ACHN (cell line): Measurements from ENCODE around the gene GNL2.

Experiments used
- DNase-seq: peaks from one replicate; pipeline ENCODE4 v3.0.0-alpha.2; 2015
- in situ Hi-C: cut with HindIII; loops from 2 replicates; pipeline ENCODE4 v1.10.0; 2017; ENCODE audit warnings: low sequenced_read_pairs, low pct_ligation_motif_present, low pct_unique_long_range_greater_than_20kb

Gene GNL2

GRCh38 chr1:37595440-37596181 is at the start of gene GNL2:
TSS of gene GNL2 (minus strand) at chr1:37595937. CDS start at chr1:37595822, 115 bp downstream.
- DNase-seq: peak; percentile 93
- in situ Hi-C loops: no loop called here

- DNase-seq: no peak
- in situ Hi-C loops: no loop called here
These were observed 45.3 kb upstream of the GNL2 start for GRCh38 chr1:37641059-37641458.

GRCh38 chr1:37636435-37636834 is 40.7 kb upstream of the GNL2 start:
- no peak for DNase-seq
- in situ Hi-C loops: no loop called here

- no peak for DNase-seq
- in situ Hi-C loops: no loop called here
These were observed 39.5 kb upstream of the GNL2 start for GRCh38 chr1:37634992-37635902.

- in situ Hi-C loops: no loop called here
- DNase-seq: peak; percentile 1
These were observed 38.7 kb upstream of the GNL2 start, which contains the start of gene RSPO1 for GRCh38 chr1:37634244-37634991. TSS of gene RSPO1 (minus strand) at chr1:37634892. CDS start at chr1:37629661, 5,231 bp downstream.

DNA sequence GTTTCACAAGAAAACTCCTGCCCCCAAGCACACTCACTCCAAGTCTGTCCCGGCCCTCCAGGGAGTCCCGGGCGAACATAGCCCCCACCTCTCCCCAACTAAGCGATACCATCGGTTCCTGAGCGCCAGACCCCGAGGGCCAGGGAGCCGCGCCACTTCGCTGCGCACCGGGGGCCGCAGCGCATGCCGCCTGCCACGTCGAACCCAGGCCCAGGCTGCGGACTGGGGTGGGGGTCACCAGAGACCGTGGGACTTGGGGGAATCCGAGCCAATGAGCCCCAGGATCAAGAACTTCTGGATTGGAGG is 38.2 kb upstream of the GNL2 start:
- DNase-seq: no peak
- in situ Hi-C loops: no loop called here

- in situ Hi-C loops: no loop called here
- no peak for DNase-seq
These were observed 37.6 kb upstream of the GNL2 start for GRCh38 chr1:37633040-37633937.

DNA sequence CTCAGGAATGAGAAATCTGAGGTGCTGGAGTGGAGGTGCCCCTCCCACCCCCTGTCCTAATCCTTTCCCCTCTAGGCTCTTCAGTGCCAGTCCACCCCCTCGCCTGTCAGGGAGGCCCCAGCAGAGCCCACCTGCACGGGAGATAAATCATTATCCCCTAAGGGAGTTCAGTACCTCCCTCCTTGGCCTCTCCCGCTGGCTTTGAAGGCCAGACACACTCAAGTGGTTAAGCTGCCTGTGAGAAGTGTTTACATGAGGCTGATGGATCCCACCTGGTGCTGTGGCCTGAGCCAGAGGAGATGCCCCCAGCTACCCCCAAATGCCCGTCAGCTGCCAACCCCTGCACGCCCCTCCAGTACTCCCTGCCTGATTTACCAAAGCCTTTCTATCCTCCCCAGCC is 35.3 kb upstream of the GNL2 start:
- no peak for DNase-seq
- in situ Hi-C loops: no loop called here

DNA sequence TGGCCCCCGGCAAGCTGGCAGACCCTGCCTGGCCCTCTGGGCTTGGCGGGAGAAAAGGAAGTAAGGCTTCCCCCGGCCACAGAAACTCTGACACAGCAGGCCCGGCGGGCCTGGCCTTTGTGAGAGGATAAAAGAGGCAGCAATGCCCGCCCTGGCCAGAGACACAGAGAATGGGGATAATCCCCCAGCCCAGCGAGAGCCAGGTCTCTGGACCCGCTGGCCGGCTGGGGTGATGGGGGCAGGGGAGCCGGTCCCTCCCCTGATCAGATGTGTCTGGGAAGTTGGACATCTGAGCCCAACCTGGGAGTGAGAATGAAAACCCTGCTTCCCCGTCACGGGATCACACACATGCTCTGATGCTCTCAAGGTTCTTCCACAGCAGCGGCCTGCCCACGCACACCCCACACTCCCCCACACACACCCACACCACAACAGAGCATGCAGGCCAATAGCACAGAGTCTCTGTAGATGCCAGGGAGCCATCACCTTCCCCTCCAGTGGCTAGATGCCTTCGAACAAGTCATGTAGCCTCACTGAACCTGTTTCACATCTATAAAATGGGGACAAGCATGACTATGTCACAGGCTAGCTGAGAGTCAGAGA is 34.8 kb upstream of the GNL2 start:
- in situ Hi-C loops: no loop called here
- DNase-seq: no peak

GRCh38 chr1:37629726-37630425 is 34.1 kb upstream of the GNL2 start:
- in situ Hi-C loops: no loop called here
- no peak for DNase-seq

- no peak for DNase-seq
- in situ Hi-C loops: no loop called here
These were observed 33.3 kb upstream of the GNL2 start for GRCh38 chr1:37629008-37629407.

GRCh38 chr1:37628026-37628556 is 32.4 kb upstream of the GNL2 start:
- in situ Hi-C loops: no loop called here
- no peak for DNase-seq

- in situ Hi-C loops: no loop called here
These were observed 26.4 kb upstream of the GNL2 start for GRCh38 chr1:37622131-37622530.

DNA sequence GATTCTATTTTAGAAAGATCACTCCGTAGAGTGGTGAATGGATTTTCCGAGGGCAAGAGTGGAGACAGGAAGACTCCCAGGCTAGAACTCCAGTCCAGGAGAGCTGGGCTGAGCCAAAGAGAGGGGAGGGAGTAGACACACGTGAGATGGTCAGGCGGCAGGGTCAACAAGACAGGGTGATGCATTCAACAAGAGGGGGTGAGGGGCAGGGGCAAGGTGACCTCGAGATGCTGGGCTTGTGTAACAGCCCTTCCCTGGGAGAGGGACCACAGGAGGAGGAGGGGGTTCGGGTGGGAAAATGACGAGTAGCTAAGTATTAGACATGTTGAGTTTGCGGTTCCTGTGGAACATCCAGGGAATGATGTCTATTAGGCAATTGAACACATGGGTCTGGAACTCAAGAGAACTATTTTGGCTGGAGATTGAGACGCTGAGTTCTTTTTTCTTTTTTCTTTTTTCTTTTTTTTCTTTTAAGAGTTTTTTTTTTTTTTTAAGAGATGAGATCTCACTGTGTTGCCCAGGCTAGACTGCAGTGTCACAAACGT is 25.7 kb upstream of the GNL2 start:
- in situ Hi-C loops: no loop called here
- no peak for DNase-seq

More at GRCh38 chr1:37622131-37622530, 26.4 kb upstream of the GNL2 start:
- no peak for DNase-seq

GRCh38 chr1:37620707-37621106 is 25.0 kb upstream of the GNL2 start:
- in situ Hi-C loops: no loop called here
- DNase-seq: no peak

- no peak for DNase-seq
- in situ Hi-C loops: no loop called here
These were observed 20.6 kb upstream of the GNL2 start for GRCh38 chr1:37616330-37616729.

- no peak for DNase-seq
- in situ Hi-C loops: no loop called here
These were observed 18.4 kb upstream of the GNL2 start for GRCh38 chr1:37614105-37614504.
